ENCODE data around the gene RASL12. TPM values are rescaled to one million over a fixed set of nuclear protein-coding genes. Genes with fewer than 3 reads are reported as not detected.
A peak's percentile ranks its signal among the peaks of the same experiment; 100 is the strongest.

Gene RASL12
- total RNA-seq, 1 donor from 2014 or later, result 1.5 TPM

GRCh38 chr15:65057549-65057940 is 10.2 kb downstream of the RASL12 start:
- Mint-ChIP-seq H3K27me3 (ENCODE audit: low read depth) (no peaks in the 10 kb centered on the region), H3K36me3 (ENCODE audit: low read depth) (no peaks in the 10 kb centered on the region), H3K4me1 (peaks cover 28% of the 10 kb centered on the region)

GRCh38 chr15:65056868-65057548 is 10.8 kb downstream of the RASL12 start:
- Mint-ChIP-seq H3K27me3 (ENCODE audit: low read depth) (no peaks in the 10 kb centered on the region), H3K27ac (ENCODE audit: unreplicated experiment) (peak overlapping the region; percentile 31), H3K4me3 (no peak overlapping the region), H3K36me3 (ENCODE audit: low read depth) (no peaks in the 10 kb centered on the region), H3K4me1 (peaks cover 28% of the 10 kb centered on the region), H3K9me3 (no peaks in the 10 kb centered on the region)
- no peak for TF ChIP-seq CTCF (conservative IDR thresholded peaks at IDR 0.05)
- DNase-seq (ENCODE audit: low read depth, low spot score), result no peak

More at GRCh38 chr15:65057549-65057940, 10.2 kb downstream of the RASL12 start:
- Mint-ChIP-seq H3K9me3 (no peaks in the 10 kb centered on the region), H3K27ac (ENCODE audit: unreplicated experiment) (no peak overlapping the region), H3K4me3 (no peak overlapping the region)
- no peak for TF ChIP-seq CTCF (conservative IDR thresholded peaks at IDR 0.05)
- DNase-seq (ENCODE audit: low read depth, low spot score), result no peak

GRCh38 chr15:65056106-65056505 is 11.7 kb downstream of the RASL12 start:
- Mint-ChIP-seq H3K36me3 (ENCODE audit: low read depth) (no peaks in the 10 kb centered on the region), H3K4me1 (peaks cover 28% of the 10 kb centered on the region), H3K27ac (ENCODE audit: unreplicated experiment) (no peak overlapping the region), H3K27me3 (ENCODE audit: low read depth) (no peaks in the 10 kb centered on the region), H3K4me3 (no peak overlapping the region), H3K9me3 (no peaks in the 10 kb centered on the region)
- no peak for TF ChIP-seq CTCF (conservative IDR thresholded peaks at IDR 0.05)
- no peak for DNase-seq (ENCODE audit: low read depth, low spot score)

GRCh38 chr15:65055201-65055870 is 12.5 kb downstream of the RASL12 start:
- H3K27me3 Mint-ChIP-seq (ENCODE audit: low read depth), result no peaks in the 10 kb centered on the region
- TF ChIP-seq CTCF (conservative IDR thresholded peaks at IDR 0.05), result no peak
- H3K4me1 Mint-ChIP-seq, result peaks cover 30% of the 10 kb centered on the region
- H3K27ac Mint-ChIP-seq (ENCODE audit: unreplicated experiment), result peak overlapping the region; percentile 40
- DNase-seq (ENCODE audit: low read depth, low spot score), result no peak
- no peaks in the 10 kb centered on the region for H3K36me3 Mint-ChIP-seq (ENCODE audit: low read depth)
- H3K4me3 Mint-ChIP-seq, result no peak overlapping the region
- no peaks in the 10 kb centered on the region for H3K9me3 Mint-ChIP-seq

GRCh38 chr15:65054333-65055200 is 13.2 kb downstream of the RASL12 start:
- no peak overlapping the region for H3K27ac Mint-ChIP-seq (ENCODE audit: unreplicated experiment)
- no peak overlapping the region for H3K4me3 Mint-ChIP-seq
- H3K27me3 Mint-ChIP-seq (ENCODE audit: low read depth), result no peaks in the 10 kb centered on the region
- TF ChIP-seq CTCF (conservative IDR thresholded peaks at IDR 0.05), result peak; percentile 91
- H3K4me1 Mint-ChIP-seq, result peaks cover 37% of the 10 kb centered on the region
- DNase-seq (ENCODE audit: low read depth, low spot score), result peak; percentile 85
- no peaks in the 10 kb centered on the region for H3K36me3 Mint-ChIP-seq (ENCODE audit: low read depth)
- H3K9me3 Mint-ChIP-seq, result no peaks in the 10 kb centered on the region

Data from neural crest cell (in vitro differentiated cells).